SK-N-SH (cell line): ENCODE measurements around the gene ZNF365. TPM values are rescaled to one million over a fixed set of nuclear protein-coding genes. Genes with fewer than 3 reads are reported as not detected.

ENCODE experiments used
- CTCF ChIA-PET: fragments of 300-600, 350-600 bp; formaldehyde crosslinking; extraction: SDS; loops from one replicate; lab custom pipeline; 2021; lab: Yijun Ruan, JAX
- POLR2A ChIA-PET: fragments of 350-600 bp; sonication (Branson Sonifier 250); formaldehyde crosslinking; extraction: SDS; loops from one replicate; lab custom pipeline; 2020; ENCODE audit warnings: antibody characterized with exemption, inconsistent platforms; lab: Yijun Ruan, JAX
- DNase-seq: peaks from one replicate; pipeline ENCODE4 v3.0.0; 2012
- H2AFZ ChIP-seq: fragments of 200-600 bp; sonication (generic); 2 replicates; pipeline ENCODE4 v1.8.1; 2016; ENCODE audit warnings: antibody characterized with exemption, mild to moderate bottlenecking, low read depth
- H3F3A ChIP-seq: fragments of 200-600 bp; sonication (generic); replicated peaks from 2 replicates; pipeline ENCODE3; 2016; ENCODE audit warnings: antibody characterized with exemption, mild to moderate bottlenecking; ENCODE audit not compliant: insufficient read depth
- H3K27ac ChIP-seq, 2 experiments: fragments of 200-500 bp in 1 of 2; fragments of 200-600 bp in 1 of 2; sonication (Bioruptor generic) in 1 of 2; sonication (generic), shearing (Covaris generic) in 1 of 2; 2 replicates each; pipeline versions ENCODE4 v1.5.1 to v1.6.1; 2014 to 2016; ENCODE audit warnings: low read depth in 2 of 2, inconsistent platforms in 1 of 2, low read length in 1 of 2, mild to moderate bottlenecking in 1 of 2, mixed read lengths in 1 of 2
- H3K27me3 ChIP-seq: fragments of 200-600 bp; sonication (generic), shearing (Covaris generic); 2 replicates; pipeline ENCODE4 v1.6.1; 2016; ENCODE audit warnings: mixed run types; ENCODE audit not compliant: insufficient read depth
- H3K36me3 ChIP-seq, 2 experiments: fragments of 200-500 bp in 1 of 2; fragments of 200-600 bp in 1 of 2; sonication (Bioruptor generic) in 1 of 2; sonication (generic) in 1 of 2; replicated peaks in 1 of 2; 2 replicates each; pipeline versions ENCODE3 to v1.5.1; 2014 to 2016; ENCODE audit warnings: low read length in 1 of 2, mild to moderate bottlenecking in 1 of 2; ENCODE audit not compliant: insufficient read depth in 2 of 2, control insufficient read depth in 1 of 2
- H3K4me1 ChIP-seq, 2 experiments: fragments of 200-500 bp in 1 of 2; fragments of 200-600 bp in 1 of 2; sonication (Bioruptor generic) in 1 of 2; sonication (generic), shearing (Covaris generic) in 1 of 2; 2 replicates each; pipeline versions ENCODE4 v1.5.1 to v1.6.1; 2014 to 2016; ENCODE audit warnings: low read depth in 1 of 2, low read length in 1 of 2, mixed run types in 1 of 2; ENCODE audit not compliant: insufficient read depth in 2 of 2, control insufficient read depth in 1 of 2
- H3K4me2 ChIP-seq: fragments of 200-600 bp; sonication (generic), shearing (Covaris generic); 2 replicates; pipeline ENCODE4 v1.6.1; 2017; ENCODE audit warnings: mixed run types
- H3K4me3 ChIP-seq, 2 experiments: fragments of 200-500 bp in 1 of 2; fragments of 200-600 bp in 1 of 2; sonication (Bioruptor generic) in 1 of 2; sonication (generic), shearing (Covaris generic) in 1 of 2; 2 replicates each; pipeline versions ENCODE4 v1.5.1 to v1.8.1; 2014 to 2016; ENCODE audit warnings: low read depth in 2 of 2, inconsistent platforms in 1 of 2, low read length in 1 of 2, mild to moderate bottlenecking in 1 of 2, mixed read lengths in 1 of 2, moderate library complexity in 1 of 2
- H3K79me2 ChIP-seq: fragments of 200-600 bp; sonication (generic); 2 replicates; pipeline ENCODE4 v1.8.1; 2017; ENCODE audit warnings: mild to moderate bottlenecking; ENCODE audit not compliant: insufficient read depth
- H3K9ac ChIP-seq: fragments of 200-600 bp; sonication (generic); 2 replicates; pipeline ENCODE4 v1.6.1; 2017; ENCODE audit warnings: mixed run types
- H3K9me2 ChIP-seq: fragments of 200-600 bp; sonication (generic); 2 replicates; pipeline ENCODE4 v1.6.1; 2017; ENCODE audit warnings: mixed run types
- H3K9me3 ChIP-seq: fragments of 200-600 bp; sonication (generic); 2 replicates; pipeline ENCODE4 v1.6.1; 2017; ENCODE audit warnings: mixed run types, mild to moderate bottlenecking, moderate library complexity
- H4K20me1 ChIP-seq: fragments of 200-600 bp; sonication (generic); 2 replicates; pipeline ENCODE4 v1.6.1; 2017; ENCODE audit warnings: mild to moderate bottlenecking, mixed run types; ENCODE audit not compliant: insufficient read depth
- ELF1 ChIP-seq: IDR thresholded peaks from 2 replicates; pipeline ENCODE4 v1.4.0; 2012
- EP300 ChIP-seq, 2 experiments: IDR thresholded peaks; 2 replicates each; pipeline versions ENCODE4 v1.4.0 to v1.6.1; 2012; ENCODE audit warnings: borderline replicate concordance in 1 of 2, low read depth in 1 of 2, low read length in 1 of 2
- FOXM1 ChIP-seq: IDR thresholded peaks from 2 replicates; pipeline ENCODE4 v1.4.0; 2012; ENCODE audit warnings: low read depth, mild to moderate bottlenecking
- MXI1 ChIP-seq: IDR thresholded peaks from 2 replicates; pipeline ENCODE4 v1.6.1; 2012; ENCODE audit warnings: mild to moderate bottlenecking, low read depth, low read length, improper control_type of control experiment
- NFIC ChIP-seq: IDR thresholded peaks from 2 replicates; pipeline ENCODE4 v1.4.0; 2012; ENCODE audit warnings: borderline replicate concordance
- NRF1 ChIP-seq: IDR thresholded peaks from 2 replicates; pipeline ENCODE4 v1.6.1; 2012; ENCODE audit warnings: low read depth, mild to moderate bottlenecking, low read length
- RAD21 ChIP-seq: IDR thresholded peaks from 2 replicates; pipeline ENCODE4 v1.6.1; 2012; ENCODE audit warnings: mild to moderate bottlenecking, low read length
- REST ChIP-seq: IDR thresholded peaks from 2 replicates; pipeline ENCODE4 v1.6.1; 2012; ENCODE audit warnings: mild to moderate bottlenecking, low read depth, low read length, moderate library complexity
- RXRA ChIP-seq: IDR thresholded peaks from 2 replicates; pipeline ENCODE4 v1.4.0; 2012; ENCODE audit warnings: low read depth, mild to moderate bottlenecking, borderline replicate concordance
- SMC3 ChIP-seq: IDR thresholded peaks from 2 replicates; pipeline ENCODE4 v1.6.1; 2012; ENCODE audit warnings: low read depth, low read length, improper control_type of control experiment
- TAF1 ChIP-seq: IDR thresholded peaks from 2 replicates; pipeline ENCODE4 v1.6.1; 2012; ENCODE audit warnings: low read depth, mild to moderate bottlenecking, low read length, moderate library complexity, borderline replicate concordance
- TCF12 ChIP-seq: IDR thresholded peaks from 2 replicates; pipeline ENCODE4 v1.4.0; 2012
- TEAD4 ChIP-seq: IDR thresholded peaks from 2 replicates; pipeline ENCODE4 v1.4.0; 2012; ENCODE audit warnings: mild to moderate bottlenecking, borderline replicate concordance; ENCODE audit not compliant: insufficient read depth
- WGBS: methylation state at CpG from one replicate; pipeline ENCODE4 v1.1.6; 2017; ENCODE audit warnings: low lambda C conversion rate; 5-methylcytosine and 5-hydroxymethylcytosine counted together
- polyA plus RNA-seq, 3 experiments: library from polyadenylated mRNA; depleted of rRNA; stranded (reverse); fragments of >200 nt; gene quantifications; 2 replicates each; pipeline ENCODE4 v1.2.3, GENCODE V29; 2012
- TF ChIP-seq, protein P1 (sequence below): fragments of 150-350 bp; IDR thresholded peaks from 2 replicates; pipeline ENCODE4 v1.6.1; 2016; ENCODE audit warnings: mild to moderate bottlenecking, low read depth, low read length
- TF ChIP-seq, protein P2 (sequence below): IDR thresholded peaks from 2 replicates; pipeline ENCODE4 v1.4.0; 2012; ENCODE audit warnings: low read depth, borderline replicate concordance
- TF ChIP-seq, protein P3 (sequence below): IDR thresholded peaks from 2 replicates; pipeline ENCODE4 v1.4.0; 2012; ENCODE audit warnings: low read depth, borderline replicate concordance

Gene ZNF365
- polyA plus RNA-seq, 1 of the 3 experiments (the other 2 are of a cell fraction) = 4.5 TPM

- 0 out of 2 replicates have a peak, but pooled peaks have one; percentile 23 for TF ChIP-seq TAF1
- no peak for TF ChIP-seq SMC3
- TF ChIP-seq, protein P1, sequence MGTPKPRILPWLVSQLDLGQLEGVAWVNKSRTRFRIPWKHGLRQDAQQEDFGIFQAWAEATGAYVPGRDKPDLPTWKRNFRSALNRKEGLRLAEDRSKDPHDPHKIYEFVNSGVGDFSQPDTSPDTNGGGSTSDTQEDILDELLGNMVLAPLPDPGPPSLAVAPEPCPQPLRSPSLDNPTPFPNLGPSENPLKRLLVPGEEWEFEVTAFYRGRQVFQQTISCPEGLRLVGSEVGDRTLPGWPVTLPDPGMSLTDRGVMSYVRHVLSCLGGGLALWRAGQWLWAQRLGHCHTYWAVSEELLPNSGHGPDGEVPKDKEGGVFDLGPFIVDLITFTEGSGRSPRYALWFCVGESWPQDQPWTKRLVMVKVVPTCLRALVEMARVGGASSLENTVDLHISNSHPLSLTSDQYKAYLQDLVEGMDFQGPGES = no peak
- TF ChIP-seq NFIC = peak; percentile 83
- TF ChIP-seq RXRA = peak; percentile 89
- no peak for TF ChIP-seq NRF1
- TF ChIP-seq ELF1 = no peak
- TF ChIP-seq, protein P2, sequence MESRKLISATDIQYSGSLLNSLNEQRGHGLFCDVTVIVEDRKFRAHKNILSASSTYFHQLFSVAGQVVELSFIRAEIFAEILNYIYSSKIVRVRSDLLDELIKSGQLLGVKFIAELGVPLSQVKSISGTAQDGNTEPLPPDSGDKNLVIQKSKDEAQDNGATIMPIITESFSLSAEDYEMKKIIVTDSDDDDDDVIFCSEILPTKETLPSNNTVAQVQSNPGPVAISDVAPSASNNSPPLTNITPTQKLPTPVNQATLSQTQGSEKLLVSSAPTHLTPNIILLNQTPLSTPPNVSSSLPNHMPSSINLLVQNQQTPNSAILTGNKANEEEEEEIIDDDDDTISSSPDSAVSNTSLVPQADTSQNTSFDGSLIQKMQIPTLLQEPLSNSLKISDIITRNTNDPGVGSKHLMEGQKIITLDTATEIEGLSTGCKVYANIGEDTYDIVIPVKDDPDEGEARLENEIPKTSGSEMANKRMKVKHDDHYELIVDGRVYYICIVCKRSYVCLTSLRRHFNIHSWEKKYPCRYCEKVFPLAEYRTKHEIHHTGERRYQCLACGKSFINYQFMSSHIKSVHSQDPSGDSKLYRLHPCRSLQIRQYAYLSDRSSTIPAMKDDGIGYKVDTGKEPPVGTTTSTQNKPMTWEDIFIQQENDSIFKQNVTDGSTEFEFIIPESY = peak; percentile 84
- TF ChIP-seq FOXM1 = peak; percentile 88
- TF ChIP-seq REST = peak; percentile 52
- TF ChIP-seq MXI1 = no peak
- peak; percentile 18 to 95; a peak in 3 of 4 replicates for TF ChIP-seq EP300 (IDR thresholded peaks at IDR 0.05; ENCODE audit: borderline replicate concordance in 1 of 2, low read depth in 1 of 2, low read length in 1 of 2)
These were observed 9.9 kb downstream of the ZNF365 start (continued) for GRCh38 chr10:62384057-62384446.

- Histone ChIP-seq H2AFZ (peak overlapping the region; percentile 53), H3K9ac (peak overlapping the region; percentile 61), H3K79me2 (peaks cover 49% of the 10 kb centered on the region), H3F3A (peaks cover 31% of the 10 kb centered on the region), H3K4me3 (peak overlapping the region; percentile 15 to 25; a peak in 3 of 4 replicates)
- POLR2A ChIA-PET = no interaction called here
- CTCF ChIA-PET = interaction anchor here (0.6 to 1.0 kb wide), 3 partner anchors 9 to 53 kb away, joined by 3 to 4 read pairs (median 3); no protein-coding TSS in a partner anchor
- TF ChIP-seq, protein P1 = no peak
- no peak for TF ChIP-seq TCF12
- TF ChIP-seq, protein P2 = peak; percentile 7; the same call in 1 of the 2 replicates
- TF ChIP-seq, protein P3, sequence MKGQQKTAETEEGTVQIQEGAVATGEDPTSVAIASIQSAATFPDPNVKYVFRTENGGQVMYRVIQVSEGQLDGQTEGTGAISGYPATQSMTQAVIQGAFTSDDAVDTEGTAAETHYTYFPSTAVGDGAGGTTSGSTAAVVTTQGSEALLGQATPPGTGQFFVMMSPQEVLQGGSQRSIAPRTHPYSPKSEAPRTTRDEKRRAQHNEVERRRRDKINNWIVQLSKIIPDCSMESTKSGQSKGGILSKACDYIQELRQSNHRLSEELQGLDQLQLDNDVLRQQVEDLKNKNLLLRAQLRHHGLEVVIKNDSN = no peak
- TF ChIP-seq RAD21 = no peak
- no peak for TF ChIP-seq TEAD4
- TF ChIP-seq, all 33 proteins: peak for 1
- Histone ChIP-seq H3K9me2 (no peaks in the 10 kb centered on the region), H4K20me1 (no peaks in the 10 kb centered on the region), H3K36me3 (peaks cover 0 to 8% of the 10 kb centered on the region in 2 experiments), H3K9me3 (no peaks in the 10 kb centered on the region), H3K27me3 (no peaks in the 10 kb centered on the region), H3K4me2 (peak overlapping the region; percentile 69), H3K27ac (peak overlapping the region; percentile 69 to 95; a peak in 3 of 4 replicates), H3K4me1 (peaks cover 0 to 50% of the 10 kb centered on the region in 2 experiments)
- 42% methylated on average over 4 of the region's 4 CpGs for WGBS
- DNase-seq = no peak
These were observed 10.4 kb downstream of the ZNF365 start for GRCh38 chr10:62384447-62385081.
